K562 (cell line): ENCODE results near the gene SPRYD3. TPM values are rescaled to one million over a fixed set of nuclear protein-coding genes. Genes with fewer than 3 reads are reported as not detected.

ENCODE experiments used
- ATAC-seq: fragments of 200-7000 bp; cut with Tn5 transposase; 3 replicates; pipeline ENCODE4 v1.9.1; 2020; ENCODE audit warnings: moderate library complexity
- BruUV-seq: library from RNA; stranded (reverse); fragments of 400-500 nt; replicated peaks from 2 replicates; lab custom pipeline; 2021; lab: Mats Ljungman, UMichigan
- CTCF ChIA-PET: fragments of 300-600 bp; formaldehyde crosslinking; extraction: SDS; loops from one replicate; lab custom pipeline; 2021; ENCODE audit warnings: low intra/inter-chr PET ratio; lab: Yijun Ruan, JAX
- POLR2A ChIA-PET: fragments of 300-600, 350-650 bp; sonication (Branson Sonifier 250); formaldehyde crosslinking; extraction: SDS; loops from one replicate; lab custom pipeline; 2021; ENCODE audit warnings: antibody characterized with exemption, inconsistent platforms; lab: Yijun Ruan, JAX
- DNase-seq, 4 experiments: peaks; one replicate each; pipeline versions ENCODE4 v3.0.0 to v3.0.0-alpha.2; 2011 to 2018; ENCODE audit warnings: low spot score in 3 of 4, mixed read lengths in 3 of 4; ENCODE audit errors: extremely low read depth in 1 of 4
- FAIRE-seq: peaks from 2 replicates; lab custom pipeline; 2011; peaks lifted over from hg19 to GRCh38; lab: Jason Lieb, UNC
- H2AFZ ChIP-seq: 2 replicates; pipeline ENCODE4 v1.6.0; 2011; ENCODE audit warnings: low read depth, low read length, control low read depth, inconsistent platforms
- H3K27ac ChIP-seq: fragments of 200-600 bp; 3 replicates; pipeline ENCODE4 v1.8.0; 2011; ENCODE audit warnings: low read depth, mild to moderate bottlenecking, control low read depth, inconsistent platforms, low read length, moderate library complexity, mixed read lengths; ENCODE audit errors: extremely low read depth
- H3K27me3 ChIP-seq, 2 experiments: fragments of 300-600 bp in 1 of 2; 2 replicates in 1 of 2; 3 replicates in 1 of 2; pipeline versions ENCODE4 v1.6.0 to v1.8.0; 2011; ENCODE audit warnings: inconsistent platforms in 2 of 2, low read length in 2 of 2, mild to moderate bottlenecking in 1 of 2, mixed read lengths in 1 of 2, moderate library complexity in 1 of 2; ENCODE audit not compliant: control insufficient read depth in 2 of 2, insufficient read depth in 2 of 2
- H3K36me3 ChIP-seq: fragments of 300-600 bp; 3 replicates; pipeline ENCODE4 v1.8.0; 2011; ENCODE audit warnings: mild to moderate bottlenecking, low read length, inconsistent platforms; ENCODE audit not compliant: control insufficient read depth, insufficient read depth
- H3K4me1 ChIP-seq, 2 experiments: fragments of 200-600 bp in 1 of 2; replicated peaks in 1 of 2; 2 replicates in 1 of 2; 3 replicates in 1 of 2; pipeline versions ENCODE4 v1.5.1 to v1.8.0; 2011; ENCODE audit warnings: inconsistent platforms in 2 of 2, low read length in 2 of 2, mild to moderate bottlenecking in 1 of 2, mixed read lengths in 1 of 2, moderate library complexity in 1 of 2; ENCODE audit not compliant: control insufficient read depth in 2 of 2, insufficient read depth in 2 of 2
- H3K4me2 ChIP-seq: 2 replicates; pipeline ENCODE4 v1.6.1; 2011; ENCODE audit warnings: low read length, control low read depth, inconsistent platforms, mixed read lengths; ENCODE audit not compliant: insufficient read depth
- H3K4me3 ChIP-seq: fragments of 200-600 bp; sonication (generic), shearing (Covaris generic); 2 replicates; pipeline ENCODE4 v1.5.1; 2016; ENCODE audit warnings: control low read depth, inconsistent platforms
- H3K79me2 ChIP-seq: fragments of 200-600 bp; 3 replicates; pipeline ENCODE4 v1.8.0; 2011; ENCODE audit warnings: low read length, inconsistent platforms; ENCODE audit not compliant: control insufficient read depth, insufficient read depth
- H3K9ac ChIP-seq, 2 experiments: 2 replicates each; pipeline versions ENCODE4 v1.6.0 to v1.6.1; 2011; ENCODE audit warnings: low read depth in 2 of 2, low read length in 2 of 2, control low read depth in 1 of 2, inconsistent platforms in 1 of 2, mild to moderate bottlenecking in 1 of 2, mixed read lengths in 1 of 2; ENCODE audit not compliant: insufficient read depth in 1 of 2
- H3K9me1 ChIP-seq: one replicate; pipeline ENCODE4 v1.6.0; 2011; ENCODE audit warnings: inconsistent platforms, mild to moderate bottlenecking, low read length, moderate library complexity; ENCODE audit not compliant: control insufficient read depth, insufficient read depth
- H3K9me3 ChIP-seq: replicated peaks from 2 replicates; pipeline ENCODE4 v1.5.1; 2011; ENCODE audit warnings: low read depth, low read length, inconsistent platforms; ENCODE audit not compliant: control insufficient read depth, insufficient read depth
- H4K20me1 ChIP-seq: replicated peaks from 2 replicates; pipeline ENCODE4 v1.6.1; 2011; ENCODE audit warnings: low read length, inconsistent platforms, mixed read lengths; ENCODE audit not compliant: control insufficient read depth, insufficient read depth
- CLOCK ChIP-seq: fragments of 250-450 bp; sonication (Bioruptor Pico); IDR thresholded peaks from 2 replicates; pipeline ENCODE4 v1.4.0; 2020; ENCODE audit warnings: mild to moderate bottlenecking, moderate library complexity, borderline replicate concordance
- ETV5 ChIP-seq: sonication (generic); formaldehyde crosslinking; IDR thresholded peaks from 2 replicates; pipeline ENCODE4 v1.4.0; 2020; ENCODE audit warnings: low read depth, mild to moderate bottlenecking, missing genetic modification reagents
- HNRNPL ChIP-seq: fragments of 200-400 bp; formaldehyde crosslinking; IDR thresholded peaks from 2 replicates; pipeline ENCODE4 v1.6.1; 2017; ENCODE audit warnings: low read depth, mild to moderate bottlenecking, low read length
- NFIC ChIP-seq: fragments of 450-650 bp; IDR thresholded peaks from 2 replicates; pipeline ENCODE4 v1.6.1; 2017; ENCODE audit warnings: mild to moderate bottlenecking, inconsistent platforms
- SMARCE1 ChIP-seq: fragments of 450-650 bp; IDR thresholded peaks from 2 replicates; pipeline ENCODE4 v1.7.1; 2016; ENCODE audit warnings: mild to moderate bottlenecking
- SMC3 ChIP-seq: conservative IDR thresholded peaks from 2 replicates; pipeline ENCODE4 v1.6.1; 2011; ENCODE audit warnings: low read depth, low read length, improper control_type of control experiment; ENCODE audit not compliant: insufficient read depth
- TAL1 ChIP-seq: fragments of 450-650 bp; IDR thresholded peaks from 2 replicates; pipeline ENCODE4 v1.6.1; 2016; ENCODE audit warnings: mild to moderate bottlenecking
- TCF3 ChIP-seq: sonication (generic); formaldehyde crosslinking; IDR thresholded peaks from 2 replicates; pipeline ENCODE4 v1.4.0; 2020; ENCODE audit warnings: mild to moderate bottlenecking, missing genetic modification reagents
- THAP12 ChIP-seq: fragments of 250-450 bp; sonication (Bioruptor Pico); IDR thresholded peaks from 2 replicates; pipeline ENCODE4 v1.9.0; 2021; ENCODE audit warnings: mild to moderate bottlenecking, inconsistent platforms
- VEZF1 ChIP-seq: fragments of 200-800 bp; sonication (Bioruptor generic); IDR thresholded peaks from 2 replicates; pipeline ENCODE4 v1.6.1; 2017; ENCODE audit warnings: missing genetic modification characterization, missing compliant biosample characterization
- WGBS: fragments of 100-300 bp; shearing (Covaris generic); methylation state at CpG from one replicate; pipeline ENCODE4 v1.1.6; 2016; ENCODE audit warnings: low coverage, mixed read lengths; ENCODE audit not compliant: insufficient coverage; ENCODE audit errors: missing lambda C conversion rate; 5-methylcytosine and 5-hydroxymethylcytosine counted together
- in situ Hi-C: fragments of 300-500 bp; cut with MboI; formaldehyde crosslinking; loops from 4 replicates; pipeline ENCODE4 v1.15.0; 2018; ENCODE audit warnings: inconsistent platforms, mixed read lengths
- intact Hi-C: fragments of 100-400 bp; cut with micrococcal nuclease; formaldehyde crosslinking; loops from 2 replicates; pipeline ENCODE4 v1.14.2; 2022
- polyA plus RNA-seq, 8 experiments: library from polyadenylated mRNA; depleted of rRNA in 4 of 8; stranded (reverse) in 5 of 8; unstranded in 3 of 8; fragments of >200 nt; fragmentation: Nextera tagmentation in 2 of 8; fragmentation: Illumina TruSeq in 1 of 8; extraction: Ambion mirVana in 2 of 8; extraction: Trizol in 1 of 8; gene quantifications; 2 replicates each; pipeline versions ENCODE4 v1.2.1 to v1.2.3, GENCODE V29; 2011 to 2014; ENCODE audit warnings: inconsistent platforms in 1 of 8, missing spikeins in 1 of 8
- total RNA-seq, 7 experiments: library from RNA; depleted of rRNA in 6 of 7; stranded (reverse); fragments of >200 nt in 6 of 7; fragmentation: Illumina TruSeq in 2 of 7; extraction: Trizol in 2 of 7; gene quantifications; 2 replicates each; pipeline versions ENCODE4 v1.2.1 to v1.2.3, GENCODE V29; 2011 to 2021; ENCODE audit warnings: low replicate concordance in 1 of 7

Gene SPRYD3
- total and polyA plus RNA-seq, 9 of the 15 experiments (the other 6 are each of a cell fraction or from before 2014, with no cell fraction given), result 1.5 to 13.6 (median 7.6) TPM

GRCh38 chr12:53071591-53072551 lies 7.3 kb downstream of the SPRYD3 start:
- ChIA-PET POLR2A (interaction anchor here (0.6 to 1.6 kb wide), 5 partner anchors 9 to 559 kb away, joined by 3 to 6 read pairs (median 3); partner anchors contain the start of gene PFDN5), CTCF (interaction anchor here (1.4 kb wide), 1 partner anchor 28 kb away, joined by 6 read pairs; no protein-coding TSS in a partner anchor)
- no TSS peak for BruUV-seq
- H3K9me1 ChIP-seq, result no peaks in the 10 kb centered on the region
- peaks cover 16% of the 10 kb centered on the region; the same call in 2 of the 3 replicates for H3K36me3 ChIP-seq
- in situ Hi-C loops, result no loop called here
- peak; percentile 80 for ATAC-seq
- no peaks in the 10 kb centered on the region for H3K27me3 ChIP-seq
- intact Hi-C loops, result no loop called here
- peak; percentile 80 to 85 (median 82) for DNase-seq
- no peaks in the 10 kb centered on the region for H3K79me2 ChIP-seq
- WGBS, result 45% methylated on average over 11 of the region's 11 CpGs
- no peaks in the 10 kb centered on the region for H3K9me3 ChIP-seq
- H3K4me2 ChIP-seq, result peak overlapping the region; percentile 49
- peaks cover 19 to 29% of the 10 kb centered on the region in 2 experiments for H3K4me1 ChIP-seq
- H4K20me1 ChIP-seq, result no peaks in the 10 kb centered on the region
- peak overlapping the region; percentile 60 for H2AFZ ChIP-seq
- peak overlapping the region; percentile 18 to 88 for H3K9ac ChIP-seq
- H3K27ac ChIP-seq, result peak overlapping the region; percentile 44; the same call in 2 of the 3 replicates
- H3K4me3 ChIP-seq, result no peak overlapping the region
- peak; percentile 96 for FAIRE-seq
- TF ChIP-seq VEZF1 (CRISPR knock-in tag) (peak; percentile 37; the same call in 1 of the 2 replicates), CLOCK (CRISPR knock-in tag) (no peak), SMARCE1 (peak; percentile 34; the same call in 1 of the 2 replicates), SMC3 (no peak), THAP12 (CRISPR knock-in tag) (no peak), NFIC (peak; percentile 75), TCF3 (CRISPR knock-in tag) (0 out of 2 replicates have a peak, but pooled peaks have one; percentile 10), TAL1 (peak; percentile 12; the same call in 1 of the 2 replicates), HNRNPL (no peak), ETV5 (CRISPR knock-in tag) (peak; percentile 45; the same call in 1 of the 2 replicates)
